ENCODE results near the gene SGCG.

- TF ChIP-seq CTCF (conservative IDR thresholded peaks at IDR 0.05; ENCODE audit: low read length) (no peak), EZH2phosphoT487 (IDR thresholded peaks at IDR 0.05; ENCODE audit: borderline replicate concordance, low read depth, low read length) (no peak)
These were observed 141.9 kb downstream of the SGCG start for GRCh38 chr13:23322353-23323336.
